Dendritic cell treated with granulocyte-macrophage colony-stimulating factor and Interleukin-4, amounts not matched to agents 40 ng/mL and 50 ng/mL, for 4 days (primary cell): ENCODE data around the gene FLVCR2.

Source experiments
- H3K27ac Mint-ChIP-seq: one replicate; pipeline ENCODE4 v1.8.0; 2022; ENCODE audit warnings: mild to moderate bottlenecking, mixed read lengths
- H3K27me3 Mint-ChIP-seq: one replicate; pipeline ENCODE4 v1.8.0; 2022; ENCODE audit warnings: mild to moderate bottlenecking, mixed read lengths
- H3K36me3 Mint-ChIP-seq: one replicate; pipeline ENCODE4 v1.8.0; 2022; ENCODE audit warnings: low read depth, mixed read lengths
- H3K4me1 Mint-ChIP-seq: one replicate; pipeline ENCODE4 v1.8.0; 2022; ENCODE audit warnings: low read depth, mixed read lengths
- H3K4me3 Mint-ChIP-seq: one replicate; pipeline ENCODE4 v1.8.0; 2022; ENCODE audit warnings: mild to moderate bottlenecking, moderate library complexity, mixed read lengths
- H3K9me3 Mint-ChIP-seq: one replicate; pipeline ENCODE4 v1.8.0; 2022; ENCODE audit warnings: mixed read lengths
- intact Hi-C: fragments of 100-400 bp; cut with micrococcal nuclease; formaldehyde crosslinking; loops from one replicate; pipeline ENCODE4 v1.15.0; 2022

FLVCR2 gene

GRCh38 chr14:75640876-75641275 is 62.5 kb downstream of the FLVCR2 start:
- peaks cover 11% of the 10 kb centered on the region for H3K4me1 Mint-ChIP-seq
- no peak overlapping the region for H3K4me3 Mint-ChIP-seq
- H3K27me3 Mint-ChIP-seq = no peaks in the 10 kb centered on the region
- H3K36me3 Mint-ChIP-seq = peaks cover 100% of the 10 kb centered on the region
- peak overlapping the region; percentile 10 for H3K27ac Mint-ChIP-seq
- intact Hi-C loops = no loop called here
- H3K9me3 Mint-ChIP-seq = no peaks in the 10 kb centered on the region

DNA sequence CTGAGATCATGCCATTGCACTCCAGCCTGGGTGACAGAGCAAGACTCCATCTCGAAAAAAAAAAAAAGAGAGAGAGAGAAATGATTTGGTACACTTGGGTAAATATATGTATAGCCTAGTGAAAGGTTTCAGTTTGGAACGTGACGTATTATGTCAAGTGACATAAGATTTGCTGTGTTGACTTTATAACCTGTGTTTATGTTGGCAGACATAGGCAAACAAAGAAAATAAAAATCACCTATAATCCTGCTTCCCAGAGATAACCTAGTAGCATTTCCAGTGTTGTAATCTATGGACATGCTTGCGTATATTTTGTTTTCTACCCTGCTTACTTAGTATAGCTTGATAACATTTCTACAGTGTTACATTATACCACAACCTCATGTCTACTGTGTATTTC is 65.6 kb downstream of the FLVCR2 start:
- intact Hi-C loops = no loop called here
- Mint-ChIP-seq H3K4me3 (no peak overlapping the region), H3K36me3 (peaks cover 100% of the 10 kb centered on the region), H3K27ac (no peak overlapping the region), H3K4me1 (peaks cover 11% of the 10 kb centered on the region), H3K27me3 (no peaks in the 10 kb centered on the region), H3K9me3 (no peaks in the 10 kb centered on the region)

DNA sequence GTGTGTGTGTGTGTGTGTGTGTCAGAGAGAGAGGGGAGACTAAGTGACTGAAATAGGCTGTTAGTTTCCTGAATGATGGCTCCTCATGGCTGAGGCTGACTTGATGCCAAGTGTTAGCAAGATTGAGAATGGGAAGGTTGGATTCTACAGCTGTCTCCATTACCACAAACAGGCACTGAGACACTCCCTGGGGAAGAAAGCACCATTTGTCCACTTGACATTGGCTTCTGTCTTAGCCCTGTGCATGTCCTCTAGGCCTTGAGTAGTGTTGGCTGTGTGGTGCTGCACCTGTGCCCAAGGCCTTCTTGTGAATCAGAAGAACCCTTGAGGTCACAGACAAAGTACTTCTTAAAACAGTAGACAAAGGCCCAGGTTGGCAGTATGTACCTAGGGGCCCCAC is 66.6 kb downstream of the FLVCR2 start:
- Mint-ChIP-seq H3K4me1 (peaks cover 11% of the 10 kb centered on the region), H3K36me3 (peaks cover 100% of the 10 kb centered on the region), H3K9me3 (no peaks in the 10 kb centered on the region), H3K27ac (no peak overlapping the region), H3K4me3 (no peak overlapping the region), H3K27me3 (no peaks in the 10 kb centered on the region)
- intact Hi-C loops = no loop called here

DNA sequence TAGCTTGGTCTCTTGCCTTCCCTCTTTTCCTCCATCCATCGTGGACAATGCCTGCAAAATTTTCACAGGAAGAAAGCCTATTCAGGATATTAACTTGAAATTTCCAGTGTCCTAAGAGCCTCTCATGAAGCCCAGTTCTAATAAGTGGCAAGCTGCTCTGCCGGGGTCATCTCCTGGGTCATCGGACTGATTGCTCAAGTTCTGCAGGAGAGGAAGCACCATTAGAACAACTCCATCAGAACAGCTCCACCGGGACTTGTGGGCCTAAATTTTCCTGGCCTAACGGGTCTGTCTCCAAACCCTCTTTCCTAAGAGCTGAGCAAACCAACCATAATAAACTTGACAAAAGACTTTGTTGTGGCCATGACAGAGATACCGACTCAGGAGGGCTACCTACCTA is 68.3 kb downstream of the FLVCR2 start:
- Mint-ChIP-seq H3K36me3 (peaks cover 100% of the 10 kb centered on the region), H3K9me3 (no peaks in the 10 kb centered on the region), H3K4me1 (peaks cover 27% of the 10 kb centered on the region), H3K27ac (no peak overlapping the region), H3K4me3 (no peak overlapping the region), H3K27me3 (no peaks in the 10 kb centered on the region)
- intact Hi-C loops = no loop called here

- H3K36me3 Mint-ChIP-seq = peaks cover 98% of the 10 kb centered on the region
- no peak overlapping the region for H3K4me3 Mint-ChIP-seq
- intact Hi-C loops = no loop called here
- no peaks in the 10 kb centered on the region for H3K27me3 Mint-ChIP-seq
- H3K27ac Mint-ChIP-seq = no peak overlapping the region
- no peaks in the 10 kb centered on the region for H3K9me3 Mint-ChIP-seq
- peaks cover 29% of the 10 kb centered on the region for H3K4me1 Mint-ChIP-seq
Observed at GRCh38 chr14:75647640-75648039, 69.2 kb downstream of the FLVCR2 start.

- no peak overlapping the region for H3K27ac Mint-ChIP-seq
- H3K4me3 Mint-ChIP-seq = no peak overlapping the region
- intact Hi-C loops = no loop called here
- peaks cover 29% of the 10 kb centered on the region for H3K4me1 Mint-ChIP-seq
- H3K9me3 Mint-ChIP-seq = no peaks in the 10 kb centered on the region
- H3K36me3 Mint-ChIP-seq = peaks cover 98% of the 10 kb centered on the region
- no peaks in the 10 kb centered on the region for H3K27me3 Mint-ChIP-seq
Observed at GRCh38 chr14:75648066-75648838, 69.8 kb downstream of the FLVCR2 start.

- Mint-ChIP-seq H3K4me3 (no peak overlapping the region), H3K27ac (no peak overlapping the region), H3K4me1 (peaks cover 29% of the 10 kb centered on the region), H3K27me3 (no peaks in the 10 kb centered on the region), H3K36me3 (peaks cover 92% of the 10 kb centered on the region), H3K9me3 (no peaks in the 10 kb centered on the region)
- intact Hi-C loops = no loop called here
Observed at GRCh38 chr14:75649337-75649736, 70.9 kb downstream of the FLVCR2 start.

- Mint-ChIP-seq H3K9me3 (no peaks in the 10 kb centered on the region), H3K27ac (no peak overlapping the region), H3K4me3 (no peak overlapping the region), H3K27me3 (no peaks in the 10 kb centered on the region), H3K36me3 (peaks cover 92% of the 10 kb centered on the region), H3K4me1 (peaks cover 29% of the 10 kb centered on the region)
- intact Hi-C loops = no loop called here
Observed at GRCh38 chr14:75649773-75650172, 71.4 kb downstream of the FLVCR2 start.

DNA sequence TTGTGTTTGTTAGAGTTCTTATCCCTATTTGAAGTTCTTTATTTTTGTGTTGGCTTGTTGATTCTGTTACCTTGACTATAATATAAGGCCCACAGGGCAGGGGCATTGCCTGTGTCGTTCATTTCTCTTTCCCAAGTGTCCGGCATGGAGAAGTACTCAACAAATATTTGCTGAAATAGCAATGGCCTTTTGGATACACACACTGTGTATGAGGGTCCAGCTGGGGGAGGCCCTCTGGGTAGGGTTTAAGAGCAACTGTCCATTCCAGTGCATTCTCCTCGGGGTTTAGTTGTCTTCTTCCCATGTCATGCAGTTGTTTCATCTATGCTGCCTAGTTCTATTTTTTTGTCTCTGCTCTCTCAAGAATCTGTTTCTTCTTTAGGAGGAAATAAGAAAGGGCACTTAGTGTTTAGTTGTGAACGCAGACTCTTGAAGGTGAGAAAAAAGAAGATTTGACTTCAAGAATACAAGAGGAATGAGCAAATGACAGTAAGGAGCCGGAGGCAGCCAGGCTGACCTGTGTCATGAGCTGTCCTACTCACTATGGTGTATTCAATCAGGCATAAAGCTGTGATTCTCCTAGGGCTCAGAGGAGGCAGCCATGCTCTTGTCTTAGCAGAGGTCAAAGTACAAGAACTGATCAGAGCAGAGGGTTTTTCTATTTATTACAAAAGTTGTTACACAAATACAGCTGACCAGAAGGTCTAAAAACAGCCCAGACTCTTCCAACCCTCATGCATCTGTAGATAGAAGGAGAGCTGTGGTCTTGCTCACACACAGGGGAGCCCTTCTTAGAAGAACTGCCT is 72.0 kb downstream of the FLVCR2 start:
- Mint-ChIP-seq H3K36me3 (peaks cover 92% of the 10 kb centered on the region), H3K4me1 (peaks cover 29% of the 10 kb centered on the region), H3K9me3 (no peaks in the 10 kb centered on the region), H3K27ac (peak overlapping the region; percentile 68), H3K4me3 (no peak overlapping the region), H3K27me3 (no peaks in the 10 kb centered on the region)
- intact Hi-C loops = no loop called here

GRCh38 chr14:75653563-75653962 is 75.1 kb downstream of the FLVCR2 start:
- Mint-ChIP-seq H3K27me3 (no peaks in the 10 kb centered on the region), H3K4me3 (no peak overlapping the region), H3K36me3 (peaks cover 73% of the 10 kb centered on the region), H3K9me3 (no peaks in the 10 kb centered on the region), H3K27ac (peak overlapping the region; percentile 52), H3K4me1 (peaks cover 19% of the 10 kb centered on the region)
- intact Hi-C loops = no loop called here

DNA sequence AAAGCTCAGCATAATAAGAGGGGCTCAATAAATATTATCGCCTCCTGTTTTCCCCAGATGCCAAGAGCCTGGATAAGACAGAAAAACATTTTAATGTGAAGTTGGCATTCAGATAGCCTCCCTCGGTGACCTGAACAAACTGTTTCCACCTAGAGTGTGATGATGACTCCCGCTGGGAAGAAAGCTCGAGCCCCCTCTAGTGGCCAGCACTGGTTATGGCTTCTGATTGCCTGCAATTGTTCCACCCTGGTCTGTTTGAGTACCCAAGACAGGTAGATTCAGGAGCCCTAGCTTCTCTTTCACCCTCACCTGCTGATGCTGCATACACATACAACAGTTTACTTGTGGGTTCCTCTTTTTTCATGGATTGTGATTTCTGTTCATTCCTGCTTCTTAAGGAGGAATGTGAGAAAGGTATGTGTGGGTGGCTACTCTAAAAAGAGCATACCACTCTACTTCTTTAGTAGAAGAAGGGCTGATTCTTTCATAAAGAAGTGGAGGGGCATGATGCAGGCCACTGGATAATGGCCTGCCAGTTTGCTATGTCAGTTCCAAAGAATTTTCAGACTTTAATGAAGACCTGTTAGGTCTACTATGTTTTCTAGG is 75.8 kb downstream of the FLVCR2 start:
- Mint-ChIP-seq H3K4me3 (no peak overlapping the region), H3K27ac (no peak overlapping the region), H3K4me1 (peaks cover 23% of the 10 kb centered on the region), H3K36me3 (peaks cover 66% of the 10 kb centered on the region), H3K27me3 (no peaks in the 10 kb centered on the region), H3K9me3 (no peaks in the 10 kb centered on the region)
- intact Hi-C loops = loop anchor here (1.0 kb wide), 1 partner anchor 77 kb away; no protein-coding TSS in a partner anchor

- H3K4me1 Mint-ChIP-seq = peaks cover 31% of the 10 kb centered on the region
- intact Hi-C loops = no loop called here
- peaks cover 56% of the 10 kb centered on the region for H3K36me3 Mint-ChIP-seq
- H3K27ac Mint-ChIP-seq = no peak overlapping the region
- no peak overlapping the region for H3K4me3 Mint-ChIP-seq
- no peaks in the 10 kb centered on the region for H3K9me3 Mint-ChIP-seq
- H3K27me3 Mint-ChIP-seq = no peaks in the 10 kb centered on the region
Observed at GRCh38 chr14:75655235-75655634, 76.8 kb downstream of the FLVCR2 start.

GRCh38 chr14:75657331-75657730 is 78.9 kb downstream of the FLVCR2 start:
- peaks cover 49% of the 10 kb centered on the region for H3K36me3 Mint-ChIP-seq
- no peaks in the 10 kb centered on the region for H3K27me3 Mint-ChIP-seq
- no peak overlapping the region for H3K4me3 Mint-ChIP-seq
- no peak overlapping the region for H3K27ac Mint-ChIP-seq
- intact Hi-C loops = no loop called here
- H3K4me1 Mint-ChIP-seq = peaks cover 20% of the 10 kb centered on the region
- H3K9me3 Mint-ChIP-seq = no peaks in the 10 kb centered on the region

DNA sequence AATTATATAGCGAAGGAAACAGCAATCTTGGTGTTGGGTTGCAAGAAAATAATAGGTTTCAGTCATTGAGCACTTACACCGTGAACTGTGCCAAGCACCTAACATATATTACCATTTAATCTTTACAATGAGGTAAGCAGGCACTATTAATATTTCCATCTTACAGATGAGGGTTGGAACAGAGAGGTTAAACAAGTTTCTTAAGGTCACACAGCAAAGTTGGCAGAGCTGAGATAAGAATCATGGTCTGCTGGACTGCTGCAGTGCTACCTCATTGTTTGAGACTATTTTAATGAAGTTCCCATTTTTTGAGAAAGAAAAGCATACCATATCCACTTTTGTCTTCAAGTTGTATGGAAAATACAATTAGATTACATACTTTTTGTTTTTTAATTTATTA is 80.5 kb downstream of the FLVCR2 start:
- Mint-ChIP-seq H3K4me3 (no peak overlapping the region), H3K27ac (no peak overlapping the region)
- intact Hi-C loops = no loop called here

More for the DNA sequence above, 80.5 kb downstream of the FLVCR2 start:
- Mint-ChIP-seq H3K36me3 (peaks cover 38% of the 10 kb centered on the region), H3K4me1 (peaks cover 20% of the 10 kb centered on the region), H3K27me3 (no peaks in the 10 kb centered on the region), H3K9me3 (no peaks in the 10 kb centered on the region)
